ENCODE data around the gene TNRC6C. TPM values are rescaled to one million over a fixed set of nuclear protein-coding genes. Genes with fewer than 3 reads are reported as not detected.

TNRC6C gene
- total and polyA plus RNA-seq, 9 of the 15 experiments (the other 6 are each of a cell fraction or from before 2014, with no cell fraction given), result 0.20 to 4.9 (median 2.3) TPM

- TF ChIP-seq, protein P1, sequence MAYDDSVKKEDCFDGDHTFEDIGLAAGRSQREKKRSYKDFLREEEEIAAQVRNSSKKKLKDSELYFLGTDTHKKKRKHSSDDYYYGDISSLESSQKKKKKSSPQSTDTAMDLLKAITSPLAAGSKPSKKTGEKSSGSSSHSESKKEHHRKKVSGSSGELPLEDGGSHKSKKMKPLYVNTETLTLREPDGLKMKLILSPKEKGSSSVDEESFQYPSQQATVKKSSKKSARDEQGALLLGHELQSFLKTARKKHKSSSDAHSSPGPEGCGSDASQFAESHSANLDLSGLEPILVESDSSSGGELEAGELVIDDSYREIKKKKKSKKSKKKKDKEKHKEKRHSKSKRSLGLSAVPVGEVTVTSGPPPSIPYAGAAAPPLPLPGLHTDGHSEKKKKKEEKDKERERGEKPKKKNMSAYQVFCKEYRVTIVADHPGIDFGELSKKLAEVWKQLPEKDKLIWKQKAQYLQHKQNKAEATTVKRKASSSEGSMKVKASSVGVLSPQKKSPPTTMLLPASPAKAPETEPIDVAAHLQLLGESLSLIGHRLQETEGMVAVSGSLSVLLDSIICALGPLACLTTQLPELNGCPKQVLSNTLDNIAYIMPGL (CRISPR knock-in tag; IDR thresholded peaks at IDR 0.05), result 0 out of 2 replicates have a peak, but pooled peaks have one; percentile 42
These were observed 179.1 kb downstream of the TNRC6C start (continued) for GRCh38 chr17:78137392-78138203.

- POLR2A ChIA-PET, result interaction anchor here (0.7 to 1.8 kb wide), 3 partner anchors 31 to 40 kb away, joined by 3 to 8 read pairs (median 3); no protein-coding TSS in a partner anchor
- H3K27me3 ChIP-seq (ENCODE audit: control insufficient read depth in 2 of 2, insufficient read depth in 2 of 2, low read length in 2 of 2), result no peaks in the 10 kb centered on the region
- WGBS (ENCODE audit: insufficient coverage, low coverage, missing lambda C conversion rate), result 63% methylated on average over 13 of the region's 17 CpGs
- ATAC-seq, result no peak
- in situ Hi-C loops (cut with MboI) (no loop called here), intact Hi-C loops (cut with micrococcal nuclease) (loop anchor here (5.0 kb wide), 1 partner anchor 49 kb away; the partner anchor contains the start of genes AFMID and TK1)
- H3K4me3 ChIP-seq, result no peak overlapping the region
- no TSS peak for BruUV-seq (replicated peaks)
- H3K4me2 ChIP-seq (ENCODE audit: insufficient read depth, low read length), result peak overlapping the region; percentile 62
- peak overlapping the region; percentile 33 to 90; a peak in 3 of 4 replicates for H3K9ac ChIP-seq (ENCODE audit: insufficient read depth in 1 of 2, low read depth in 2 of 2, low read length in 2 of 2)
- CTCF ChIA-PET (ENCODE audit: low intra/inter-chr PET ratio), result interaction anchor here (1.2 kb wide), 1 partner anchor 119 kb away, joined by 3 read pairs; no protein-coding TSS in a partner anchor
- no peak for FAIRE-seq
- no peak for DNase-seq (ENCODE audit: extremely low read depth in 1 of 4, low spot score in 3 of 4)
- no peaks in the 10 kb centered on the region for H3K9me3 ChIP-seq (replicated peaks; ENCODE audit: control insufficient read depth, insufficient read depth, low read depth, low read length)
- peak overlapping the region; percentile 97 for H2AFZ ChIP-seq (ENCODE audit: low read depth, low read length)
- H4K20me1 ChIP-seq (replicated peaks; ENCODE audit: control insufficient read depth, insufficient read depth, low read length), result no peaks in the 10 kb centered on the region
- H3K9me1 ChIP-seq (ENCODE audit: control insufficient read depth, insufficient read depth, low read length), result no peaks in the 10 kb centered on the region
- H3K4me1 ChIP-seq (replicated peaks in 1 of 2; ENCODE audit: control insufficient read depth in 2 of 2, insufficient read depth in 2 of 2, low read length in 2 of 2), result peaks cover 68 to 99% of the 10 kb centered on the region in 2 experiments
- H3K36me3 ChIP-seq (ENCODE audit: control insufficient read depth, insufficient read depth, low read length), result no peaks in the 10 kb centered on the region
- H3K79me2 ChIP-seq (ENCODE audit: control insufficient read depth, insufficient read depth, low read length), result peaks cover 12% of the 10 kb centered on the region; the same call in 2 of the 3 replicates
- H3K27ac ChIP-seq (ENCODE audit: extremely low read depth, low read depth, low read length), result peak overlapping the region; percentile 54
- TF ChIP-seq ZNF561 (CRISPR knock-in tag; conservative IDR thresholded peaks at IDR 0.05) (no peak), MTF1 (CRISPR knock-in tag; IDR thresholded peaks at IDR 0.05; ENCODE audit: borderline replicate concordance) (no peak), PHF20 (IDR thresholded peaks at IDR 0.05; ENCODE audit: partially characterized antibody) (no peak), ZBTB33 (CRISPR knock-in tag; IDR thresholded peaks at IDR 0.05) (peak; percentile 53; the same call in 1 of the 2 replicates)
- TF ChIP-seq, protein P2, sequence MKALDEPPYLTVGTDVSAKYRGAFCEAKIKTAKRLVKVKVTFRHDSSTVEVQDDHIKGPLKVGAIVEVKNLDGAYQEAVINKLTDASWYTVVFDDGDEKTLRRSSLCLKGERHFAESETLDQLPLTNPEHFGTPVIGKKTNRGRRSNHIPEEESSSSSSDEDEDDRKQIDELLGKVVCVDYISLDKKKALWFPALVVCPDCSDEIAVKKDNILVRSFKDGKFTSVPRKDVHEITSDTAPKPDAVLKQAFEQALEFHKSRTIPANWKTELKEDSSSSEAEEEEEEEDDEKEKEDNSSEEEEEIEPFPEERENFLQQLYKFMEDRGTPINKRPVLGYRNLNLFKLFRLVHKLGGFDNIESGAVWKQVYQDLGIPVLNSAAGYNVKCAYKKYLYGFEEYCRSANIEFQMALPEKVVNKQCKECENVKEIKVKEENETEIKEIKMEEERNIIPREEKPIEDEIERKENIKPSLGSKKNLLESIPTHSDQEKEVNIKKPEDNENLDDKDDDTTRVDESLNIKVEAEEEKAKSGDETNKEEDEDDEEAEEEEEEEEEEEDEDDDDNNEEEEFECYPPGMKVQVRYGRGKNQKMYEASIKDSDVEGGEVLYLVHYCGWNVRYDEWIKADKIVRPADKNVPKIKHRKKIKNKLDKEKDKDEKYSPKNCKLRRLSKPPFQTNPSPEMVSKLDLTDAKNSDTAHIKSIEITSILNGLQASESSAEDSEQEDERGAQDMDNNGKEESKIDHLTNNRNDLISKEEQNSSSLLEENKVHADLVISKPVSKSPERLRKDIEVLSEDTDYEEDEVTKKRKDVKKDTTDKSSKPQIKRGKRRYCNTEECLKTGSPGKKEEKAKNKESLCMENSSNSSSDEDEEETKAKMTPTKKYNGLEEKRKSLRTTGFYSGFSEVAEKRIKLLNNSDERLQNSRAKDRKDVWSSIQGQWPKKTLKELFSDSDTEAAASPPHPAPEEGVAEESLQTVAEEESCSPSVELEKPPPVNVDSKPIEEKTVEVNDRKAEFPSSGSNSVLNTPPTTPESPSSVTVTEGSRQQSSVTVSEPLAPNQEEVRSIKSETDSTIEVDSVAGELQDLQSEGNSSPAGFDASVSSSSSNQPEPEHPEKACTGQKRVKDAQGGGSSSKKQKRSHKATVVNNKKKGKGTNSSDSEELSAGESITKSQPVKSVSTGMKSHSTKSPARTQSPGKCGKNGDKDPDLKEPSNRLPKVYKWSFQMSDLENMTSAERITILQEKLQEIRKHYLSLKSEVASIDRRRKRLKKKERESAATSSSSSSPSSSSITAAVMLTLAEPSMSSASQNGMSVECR (CRISPR knock-in tag; IDR thresholded peaks at IDR 0.05), result 0 out of 2 replicates have a peak, but pooled peaks have one; percentile 8
These were observed 179.9 kb downstream of the TNRC6C start for GRCh38 chr17:78138204-78139060.
